SKM-1 (cell line): ENCODE measurements around the gene SPATA24.
"Not testable (repeated sequence)": the region's sequence is repeated elsewhere in the genome, so short reads cannot be mapped to it uniquely, and the experiment has no call there.

Experiments
- DNase-seq: peaks from one replicate; lab custom pipeline; 2025; ENCODE audit not compliant: unreplicated experiment; lab: John Stamatoyannopoulos, UW

Gene SPATA24, protein sequence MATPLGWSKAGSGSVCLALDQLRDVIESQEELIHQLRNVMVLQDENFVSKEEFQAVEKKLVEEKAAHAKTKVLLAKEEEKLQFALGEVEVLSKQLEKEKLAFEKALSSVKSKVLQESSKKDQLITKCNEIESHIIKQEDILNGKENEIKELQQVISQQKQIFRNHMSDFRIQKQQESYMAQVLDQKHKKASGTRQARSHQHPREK

DNA sequence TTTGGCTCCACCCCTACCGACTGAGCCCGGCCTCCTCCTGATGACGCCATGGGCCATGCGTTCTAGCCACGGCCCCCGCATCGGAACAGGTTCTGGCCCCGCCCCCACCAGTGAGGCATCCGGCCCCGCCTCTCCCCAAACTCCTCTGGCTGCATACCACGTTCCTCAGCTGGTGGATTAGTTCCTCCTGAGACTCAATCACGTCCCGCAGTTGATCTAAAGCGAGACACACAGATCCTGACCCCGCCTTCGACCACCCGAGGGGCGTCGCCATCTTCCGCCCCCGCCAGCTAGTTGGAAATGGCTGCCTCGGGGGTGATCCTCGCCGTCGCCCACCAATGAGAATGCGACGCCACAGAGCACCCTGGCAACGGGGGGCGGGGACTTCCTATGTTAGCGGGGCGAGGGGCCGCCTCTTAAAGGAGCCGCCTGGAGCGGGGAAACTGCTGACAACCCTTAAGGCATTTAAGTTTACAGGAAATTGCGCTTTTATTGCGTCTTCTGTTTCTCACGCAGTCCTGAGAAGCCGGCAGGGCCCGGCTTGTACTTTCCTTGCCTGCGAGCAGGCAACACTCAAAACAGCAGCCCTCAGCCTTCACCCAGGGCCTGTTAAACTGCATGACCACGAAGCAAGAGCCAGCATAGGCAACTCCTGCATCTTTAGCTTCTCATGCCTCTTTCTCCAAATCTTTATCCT lies at the start of gene SPATA24:
SPATA24 (minus strand) TSS at position 303 of the 697 bp plus-strand sequence; CDS start at position 274, 29 bp downstream.
- peak; percentile 97 for DNase-seq

DNA sequence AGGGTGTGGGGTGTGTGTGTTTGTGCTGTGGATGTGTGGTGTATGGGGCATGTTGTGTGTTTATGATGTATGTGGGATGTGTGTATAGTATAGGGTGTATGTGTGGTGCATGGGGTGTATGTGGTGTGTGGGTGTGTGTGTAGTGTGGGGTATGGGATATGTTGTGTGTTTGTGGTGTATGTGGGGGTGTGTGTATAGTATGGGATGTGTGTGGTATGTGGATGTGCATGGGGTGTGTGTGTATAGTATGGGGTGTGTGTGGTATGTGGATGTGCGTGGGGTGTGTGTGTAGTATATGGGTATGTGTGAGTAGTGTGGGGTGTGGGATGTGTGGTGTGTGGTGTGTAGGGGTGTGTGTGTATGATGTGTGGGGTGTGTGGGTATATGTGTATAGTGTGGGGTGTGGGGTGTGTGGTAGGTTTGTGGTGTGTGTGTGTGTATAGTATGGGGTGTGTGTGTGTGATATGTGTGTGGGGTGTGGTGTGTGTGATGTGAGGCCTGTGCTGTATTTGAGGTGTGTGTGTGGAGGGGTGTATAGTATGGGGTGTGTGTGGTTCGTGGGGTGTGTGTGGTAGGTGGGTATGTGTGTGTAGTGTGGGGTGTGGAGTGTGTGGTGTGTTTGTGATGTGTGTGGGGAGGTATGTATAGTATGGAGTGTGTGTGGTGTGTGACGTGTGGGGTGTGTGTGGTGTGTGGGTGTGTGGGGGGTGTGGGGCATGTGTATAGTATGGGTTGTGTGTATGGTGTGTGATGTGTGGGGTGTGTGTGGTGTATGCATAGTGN lies 48.2 kb upstream of the SPATA24 start:
- DNase-seq: no peak

DNA sequence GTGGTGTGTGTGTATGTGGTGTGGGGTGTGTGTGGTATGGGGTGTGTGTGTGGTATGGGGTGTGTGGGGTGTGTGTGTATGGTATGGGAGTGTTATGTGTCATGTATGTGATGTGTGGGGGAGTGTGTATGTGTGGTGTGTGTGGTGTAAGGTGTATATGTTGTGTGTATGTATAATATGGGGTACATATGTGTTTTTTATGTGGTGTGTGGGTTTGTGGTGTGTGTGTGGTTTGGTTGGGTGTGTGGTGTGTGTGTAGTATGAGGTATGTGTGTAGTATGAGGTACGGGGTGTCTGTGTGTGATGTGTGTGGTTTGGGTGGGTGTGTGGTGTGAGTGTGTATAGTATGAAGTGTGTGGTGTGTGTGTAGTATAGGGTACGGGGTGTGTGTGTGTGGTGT lies 47.3 kb upstream of the SPATA24 start:
- DNase-seq: no peak

DNA sequence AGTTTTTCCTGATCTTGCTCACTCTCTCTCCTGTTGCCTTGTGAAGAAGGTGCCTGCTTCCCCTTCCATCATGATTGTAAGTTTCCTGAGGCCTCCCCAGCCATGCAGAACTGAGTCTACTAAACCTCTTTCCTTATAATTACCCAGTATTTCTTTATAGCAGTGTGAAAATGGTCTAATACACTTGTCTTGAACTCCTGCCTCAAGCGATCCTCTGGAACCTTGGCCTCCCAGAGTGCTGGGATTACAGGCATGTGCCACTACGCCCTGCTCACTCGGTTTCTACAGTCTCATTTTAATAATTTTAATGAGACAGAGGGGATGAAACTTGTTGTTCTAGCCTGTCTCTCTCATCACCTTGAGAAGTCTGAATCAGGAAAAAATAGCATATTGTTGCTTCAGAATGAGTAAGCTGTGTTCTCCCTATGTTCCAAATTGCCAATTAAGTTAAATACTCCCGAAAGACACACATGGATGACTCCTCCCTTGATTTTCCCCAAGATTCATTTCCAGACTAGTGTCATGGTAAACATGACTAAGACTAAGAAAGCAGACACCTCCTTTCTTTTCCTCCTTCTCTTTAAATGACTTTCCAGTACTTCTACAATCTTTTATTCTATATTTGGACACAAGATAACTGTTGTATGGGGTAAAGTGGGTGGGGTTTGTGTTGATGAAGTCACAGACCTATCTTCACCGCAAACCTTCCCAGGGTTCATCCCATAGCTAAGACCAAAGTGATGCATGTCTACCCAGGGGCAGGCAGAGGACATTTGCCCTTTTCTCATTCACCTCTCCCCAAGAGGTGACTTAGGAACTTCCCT lies 43.3 kb upstream of the SPATA24 start:
- no peak for DNase-seq

DNA sequence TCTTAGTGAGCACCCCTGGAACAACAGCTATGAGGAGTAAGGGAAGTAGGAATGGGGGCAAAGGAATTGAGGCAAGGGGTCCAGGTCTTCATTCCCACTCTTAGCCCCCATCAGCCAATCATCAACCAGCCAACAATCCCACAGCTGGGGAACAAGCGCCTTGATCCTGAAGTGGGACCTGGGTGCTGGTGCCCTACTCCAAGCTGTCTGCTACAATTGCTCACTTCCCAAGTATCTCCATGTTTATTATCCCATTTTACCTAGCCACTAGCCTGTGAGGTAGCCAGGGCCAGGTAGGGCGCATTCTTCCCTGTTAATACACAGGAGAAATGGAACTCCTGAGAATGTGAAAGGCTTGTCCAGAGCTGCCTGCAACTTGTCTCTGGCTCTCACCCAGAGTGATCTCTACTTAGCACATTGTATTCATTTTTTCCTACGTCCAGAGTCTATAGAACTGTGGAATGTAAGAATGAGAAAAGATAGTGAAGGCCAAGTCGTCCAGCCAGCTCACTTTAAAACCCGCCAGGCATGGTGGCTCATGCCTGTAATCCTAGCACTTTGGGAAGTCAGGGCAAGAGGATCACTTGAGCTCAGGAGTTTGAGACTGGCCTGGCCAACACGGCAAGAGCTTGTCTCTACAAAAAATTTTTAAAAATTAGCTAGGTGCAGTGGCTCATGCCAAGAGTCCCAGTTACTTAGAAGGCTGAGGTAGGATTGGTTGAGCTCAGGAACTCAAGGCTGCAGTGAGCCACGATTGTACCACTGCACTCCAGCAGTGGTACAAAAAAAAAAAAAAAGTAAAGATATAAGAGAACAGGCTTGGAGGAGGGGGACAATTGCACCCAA lies 41.7 kb upstream of the SPATA24 start:
- DNase-seq: no peak

DNA sequence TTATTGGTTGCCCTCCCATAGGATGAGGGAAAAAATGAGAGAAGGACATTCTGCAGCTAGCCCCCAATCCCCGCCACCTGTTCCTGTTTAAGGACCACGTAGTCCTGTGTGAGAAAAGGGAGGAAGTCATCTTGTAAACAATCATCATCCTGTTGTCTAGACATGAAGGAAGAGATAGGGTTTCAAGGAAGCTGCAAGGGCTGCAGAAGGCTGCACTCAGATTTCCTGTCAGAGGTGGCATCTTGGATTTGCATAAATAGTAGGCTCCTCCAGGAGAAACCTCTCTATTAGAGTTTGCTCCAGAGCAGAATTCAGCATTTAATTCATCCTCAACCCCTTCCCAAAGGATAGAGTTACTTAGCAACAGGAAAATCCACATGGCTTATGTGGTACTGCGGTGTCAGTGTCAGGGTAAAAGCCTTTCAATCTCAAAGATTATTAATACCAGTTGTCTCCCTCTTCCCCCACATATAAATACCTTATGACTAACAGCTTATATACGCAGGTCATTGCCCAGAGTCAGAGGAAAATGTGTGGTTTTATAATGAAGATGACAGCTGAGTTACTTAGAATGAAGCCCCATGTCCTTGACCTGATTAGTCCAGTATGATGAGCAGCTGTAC lies 40.1 kb upstream of the SPATA24 start:
- DNase-seq: no peak

DNA sequence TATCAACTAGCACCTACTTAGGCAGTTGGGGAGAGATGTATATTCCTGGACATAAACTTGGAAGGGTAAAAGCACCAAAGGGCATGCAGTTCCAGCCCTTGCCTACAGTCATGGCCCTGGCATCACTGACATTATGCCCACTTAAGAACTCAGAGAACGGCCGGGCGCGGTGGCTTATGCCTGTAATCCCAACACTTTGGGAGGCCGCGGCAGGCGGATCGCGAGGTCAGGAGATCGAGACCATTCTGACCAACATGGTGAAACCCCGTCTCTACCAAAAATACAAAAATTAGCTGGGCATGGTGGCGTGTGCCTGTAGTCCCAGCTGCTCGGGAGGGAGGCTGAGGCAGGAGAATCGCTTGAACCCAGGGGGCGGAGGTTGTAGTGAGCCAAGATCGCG lies 36.5 kb upstream of the SPATA24 start:
- DNase-seq: not testable (repeated sequence)

DNA sequence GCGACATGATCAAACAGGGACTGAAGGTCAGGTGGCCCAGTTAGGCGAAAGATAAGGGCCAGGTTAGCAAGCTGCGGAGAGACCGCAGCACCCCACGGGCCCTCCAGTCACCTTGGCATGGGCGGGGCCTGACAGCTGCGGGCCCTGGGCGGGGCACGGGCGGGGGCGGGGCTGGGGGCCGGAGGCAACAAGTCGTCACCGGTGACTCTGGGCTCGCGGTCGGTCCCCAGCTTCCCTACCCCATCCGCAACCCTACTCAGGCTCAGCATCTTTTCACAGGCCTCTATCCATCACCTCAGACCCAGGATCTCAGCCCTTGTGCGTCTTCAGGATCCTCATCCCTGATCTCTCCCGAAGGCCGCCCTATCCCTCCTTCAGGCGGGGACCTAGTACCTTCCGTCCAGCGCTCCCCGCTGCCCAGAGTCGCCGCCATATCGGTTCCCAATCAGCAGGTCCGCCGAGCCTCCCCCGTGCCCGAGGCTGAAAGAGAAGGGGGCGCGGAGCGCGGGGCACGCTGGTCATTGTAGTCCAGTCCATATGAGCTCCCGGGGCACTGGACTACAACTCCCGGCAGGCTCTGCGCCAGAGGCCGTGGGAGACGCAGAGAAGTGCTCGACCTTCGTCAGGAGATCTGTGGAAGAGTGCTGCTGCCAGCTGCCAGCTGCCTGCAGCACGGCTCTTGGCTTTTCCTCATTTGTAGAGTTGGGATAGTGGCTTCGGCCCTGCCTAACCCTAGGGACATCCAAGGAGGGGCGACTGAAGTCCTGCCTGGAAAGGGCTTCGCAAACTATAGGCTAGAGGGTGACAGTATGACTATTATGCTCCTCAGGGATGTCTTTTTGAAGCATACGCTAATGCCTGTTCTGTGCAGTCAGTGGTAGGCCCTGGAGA lies 35.4 kb upstream of the SPATA24 start, which contains the start of gene DNAJC18:
DNAJC18 (minus strand) TSS at position 513 of the 891 bp plus-strand sequence; CDS start at position 433, 80 bp downstream.
- peak; percentile 60 for DNase-seq

DNA sequence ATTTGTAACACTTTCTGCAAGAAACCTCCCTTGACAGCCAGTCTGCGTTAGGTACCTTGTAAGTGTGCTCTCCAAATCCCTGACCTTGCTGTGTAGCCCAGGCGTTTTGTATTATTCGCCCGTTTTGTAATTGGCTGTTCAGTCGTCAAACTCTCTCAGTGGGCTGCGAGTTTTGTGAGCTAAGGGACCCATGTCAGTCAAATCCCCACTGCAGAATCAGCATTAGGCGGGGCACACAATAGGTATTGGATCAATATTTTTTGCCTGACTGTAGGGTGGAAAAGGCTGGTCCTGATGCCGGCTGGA lies 34.8 kb upstream of the SPATA24 start:
- DNase-seq: no peak

DNA sequence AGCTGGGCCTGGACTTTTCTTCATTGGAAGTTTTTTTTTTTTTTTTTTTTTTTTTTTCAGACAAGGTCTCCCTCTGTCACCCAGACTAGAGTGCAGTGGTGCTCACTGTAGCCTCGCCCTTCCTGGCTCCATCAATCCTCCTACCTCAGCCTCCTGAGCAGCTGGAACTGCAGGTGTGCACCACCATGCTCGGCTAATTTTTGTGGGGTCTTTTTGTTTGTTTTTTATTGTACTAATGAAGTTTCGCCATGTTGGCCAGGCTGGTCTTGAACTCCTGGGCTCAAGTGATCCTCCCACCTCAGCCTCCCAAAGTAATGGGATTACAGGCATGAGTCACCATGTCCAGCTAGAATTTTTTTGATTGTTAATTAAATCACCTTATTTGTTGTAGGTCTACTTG lies 31.8 kb upstream of the SPATA24 start:
- DNase-seq: no peak

DNA sequence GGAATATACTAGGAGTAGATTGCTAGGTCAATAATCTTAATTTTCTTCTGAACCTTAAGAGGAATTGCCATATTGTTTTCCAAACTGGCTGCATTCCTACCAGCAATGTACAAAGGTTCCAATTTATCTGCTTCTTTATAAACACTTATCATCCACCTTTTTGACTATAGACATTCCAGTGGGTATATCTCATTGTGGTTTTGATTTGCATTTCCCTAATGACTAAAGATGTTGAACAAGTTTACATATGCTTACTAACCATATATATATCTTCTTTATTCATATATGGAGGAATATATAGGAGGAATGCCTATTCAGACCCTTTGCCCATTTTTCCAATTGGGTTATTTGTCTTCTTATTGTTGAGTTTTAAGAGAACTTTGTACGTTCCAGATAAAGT lies 27.8 kb upstream of the SPATA24 start:
- no peak for DNase-seq

DNA sequence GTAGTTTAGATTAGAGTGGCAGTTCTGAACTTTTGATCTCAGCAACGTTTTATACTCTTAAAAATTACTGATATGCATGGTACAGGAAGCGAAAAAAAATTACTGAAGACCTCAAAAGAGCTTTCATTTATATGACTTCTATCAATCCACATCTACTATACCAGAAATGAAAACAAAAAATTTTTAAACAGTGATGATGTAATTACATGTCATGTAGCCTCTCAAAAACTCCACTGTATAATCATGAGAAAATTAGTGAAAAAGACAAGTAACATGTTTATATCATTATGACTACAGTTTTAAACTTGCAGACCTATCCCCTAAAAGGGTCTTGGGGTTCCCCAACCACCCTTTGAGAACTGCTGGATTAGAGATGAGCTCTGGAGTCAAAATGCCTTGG lies 26.1 kb upstream of the SPATA24 start:
- no peak for DNase-seq

DNA sequence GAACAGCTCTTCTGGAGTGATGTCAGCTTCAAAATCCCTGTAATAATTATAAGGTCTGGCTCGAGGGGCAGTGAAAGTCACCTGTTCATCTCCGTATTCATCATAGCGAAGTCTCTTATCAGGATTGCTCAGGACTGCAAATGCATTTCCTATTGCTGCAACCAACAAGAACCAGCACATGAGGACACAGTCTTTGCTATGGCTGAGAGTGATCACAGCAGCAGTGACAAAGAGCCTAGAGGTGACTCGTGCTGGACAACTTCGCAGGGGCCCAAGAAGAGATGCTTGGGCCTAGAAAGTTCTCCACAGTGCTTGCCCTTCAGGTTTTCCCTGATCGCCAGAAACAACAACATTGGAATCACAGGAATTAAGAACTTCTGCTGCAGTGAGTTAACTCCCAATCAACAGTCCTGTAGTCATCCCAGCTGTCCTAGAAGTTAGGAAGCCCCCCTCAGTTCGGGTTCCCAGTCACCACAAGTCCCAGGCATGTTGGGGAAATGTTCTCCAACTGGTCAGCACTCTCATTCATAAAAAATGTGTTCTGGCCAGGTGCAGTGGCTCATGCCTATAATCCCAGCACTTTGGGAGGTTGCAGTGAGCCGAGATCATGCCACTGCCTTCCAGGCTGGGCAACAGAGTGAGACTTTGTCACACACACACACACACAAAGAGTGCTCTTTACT lies 22.5 kb upstream of the SPATA24 start:
- no peak for DNase-seq

DNA sequence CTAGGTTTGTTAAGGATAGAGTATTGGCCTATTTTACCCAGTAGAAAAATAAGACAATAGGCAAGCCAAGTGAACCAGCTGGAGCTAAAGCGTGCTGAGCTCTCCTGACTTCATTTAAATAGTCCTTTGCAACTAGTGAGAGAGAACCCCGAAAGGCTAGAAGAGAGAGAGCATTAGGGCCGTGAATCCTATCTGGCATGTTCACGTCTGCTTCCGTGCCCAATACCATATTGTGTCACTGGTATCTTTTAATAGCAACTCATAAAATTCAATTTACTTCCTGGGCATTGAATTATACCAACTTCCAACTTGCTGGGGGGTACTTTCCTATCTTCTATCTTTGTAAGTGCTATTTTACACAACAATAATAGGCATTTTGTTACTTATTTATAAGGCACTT lies 21.6 kb upstream of the SPATA24 start:
- no peak for DNase-seq

DNA sequence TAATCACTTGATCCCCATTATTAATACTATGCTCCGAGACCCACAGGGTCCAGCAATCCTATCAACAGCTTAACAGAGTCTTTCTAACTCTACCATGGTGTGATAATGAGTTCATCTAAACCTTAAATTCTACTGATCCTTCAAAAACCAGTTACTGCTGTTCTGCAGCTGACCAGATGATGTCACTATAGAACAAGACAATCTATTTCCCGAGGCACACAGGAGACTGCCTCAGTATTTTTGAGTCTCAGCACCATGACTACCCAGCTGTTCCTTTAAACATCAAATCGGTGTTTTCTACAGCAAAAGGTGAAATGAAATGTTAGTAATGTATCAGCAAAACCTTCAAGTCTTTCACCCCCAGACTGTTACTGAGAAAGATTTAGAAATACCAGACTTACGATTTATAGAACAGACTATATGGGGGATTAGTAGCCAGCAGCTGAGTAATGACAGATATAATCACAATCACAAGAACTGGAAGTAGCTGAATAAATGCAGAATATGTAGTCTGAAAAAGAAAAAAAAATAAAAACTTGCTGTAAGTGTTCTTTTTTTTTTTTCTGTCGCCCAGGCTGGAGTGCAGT lies 18.5 kb upstream of the SPATA24 start:
- peak; percentile 66 for DNase-seq

DNA sequence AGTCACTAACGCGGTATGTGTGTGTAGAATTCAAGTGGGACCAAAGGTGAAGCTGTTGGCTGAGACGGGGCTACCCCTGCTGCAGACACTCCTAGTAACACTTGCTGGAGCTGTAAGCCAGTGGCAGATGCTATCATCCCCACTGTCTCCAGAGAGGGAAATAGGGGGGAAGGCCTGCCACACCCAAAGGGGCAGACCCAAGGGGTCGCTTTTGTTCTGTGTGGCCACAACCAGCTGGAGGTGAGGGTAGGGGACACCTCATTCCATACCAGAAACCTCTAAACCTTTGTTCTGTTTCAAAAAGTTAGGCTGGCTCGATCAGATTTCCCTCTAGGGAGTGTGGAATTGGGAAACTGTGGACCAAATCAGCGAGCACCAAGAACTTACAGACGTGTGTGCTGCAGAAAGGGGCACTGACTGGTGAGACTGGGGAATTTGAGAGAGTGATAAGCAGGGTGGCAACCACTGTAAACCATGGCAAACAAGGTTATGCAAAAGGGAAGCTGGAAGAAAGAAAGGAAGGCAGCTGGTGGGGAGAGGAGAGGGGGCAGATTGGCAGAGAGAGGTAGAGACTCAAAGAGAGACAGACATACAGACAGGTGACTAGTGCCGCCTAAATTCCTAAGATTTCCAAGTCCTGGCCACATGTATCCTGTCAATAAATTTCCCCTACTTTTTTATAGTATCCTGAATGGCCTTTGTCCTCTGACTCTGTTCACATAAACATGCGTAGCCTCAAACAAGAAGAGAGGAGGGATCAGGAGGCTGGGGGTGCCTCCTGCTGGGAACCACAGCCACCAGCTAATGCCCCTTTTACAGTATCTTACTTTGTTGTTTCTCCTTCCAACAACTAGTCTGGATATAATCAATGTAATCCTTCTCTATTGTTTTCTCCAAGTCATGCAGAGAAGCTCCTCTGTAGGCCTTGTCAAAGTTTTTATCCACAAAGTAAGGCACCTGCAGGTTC lies 15.6 kb upstream of the SPATA24 start:
- no peak for DNase-seq

DNA sequence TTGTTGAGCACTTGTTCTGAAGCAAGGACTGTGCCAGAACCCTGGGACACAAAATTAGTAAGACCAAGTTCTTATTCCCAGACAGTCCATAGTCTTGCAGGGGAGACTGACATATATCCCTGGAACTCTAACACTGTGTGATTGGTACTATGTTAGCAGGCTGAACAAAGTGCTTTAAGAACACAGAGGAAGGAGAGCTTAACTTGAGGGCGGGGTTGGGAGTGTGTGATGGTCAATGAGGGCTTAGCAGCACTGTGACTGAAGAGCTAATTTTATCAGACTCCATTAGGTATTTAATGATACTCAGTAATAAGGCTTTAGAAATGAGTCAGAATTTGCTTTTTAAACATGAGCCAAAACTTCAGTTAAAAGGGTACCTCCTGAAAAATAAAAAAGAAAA lies 14.9 kb upstream of the SPATA24 start:
- no peak for DNase-seq
